ENCODE data around the gene RHOT2.
A peak's percentile ranks its signal among the peaks of the same experiment; 100 is the strongest.

The RHOT2 gene

GRCh38 chr16:670485-671352 lies 2.8 kb downstream of the RHOT2 start:
- DNase-seq (ENCODE audit: low spot score), result no peak

GRCh38 chr16:671353-672131 lies 3.6 kb downstream of the RHOT2 start:
- DNase-seq (ENCODE audit: low spot score), result no peak

DNA sequence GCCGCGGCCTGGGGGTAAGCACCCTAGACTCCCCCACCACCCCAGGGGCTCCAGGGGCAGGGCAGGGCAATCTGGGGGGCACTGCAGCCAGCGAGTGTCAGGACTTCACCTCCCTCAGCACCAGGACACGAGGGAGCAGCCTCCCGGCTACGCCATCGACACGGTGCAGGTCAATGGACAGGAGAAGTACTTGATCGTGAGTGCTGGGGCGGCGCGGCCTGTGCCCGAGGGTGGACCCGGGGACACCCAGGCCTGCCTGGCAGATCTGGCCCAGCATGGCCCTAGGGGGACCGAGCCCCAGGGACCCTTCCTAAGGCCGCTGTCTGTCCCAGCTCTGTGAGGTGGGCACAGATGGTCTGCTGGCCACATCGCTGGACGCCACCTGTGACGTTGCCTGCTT lies 4.4 kb downstream of the RHOT2 start:
- DNase-seq (ENCODE audit: low spot score), result no peak

DNA sequence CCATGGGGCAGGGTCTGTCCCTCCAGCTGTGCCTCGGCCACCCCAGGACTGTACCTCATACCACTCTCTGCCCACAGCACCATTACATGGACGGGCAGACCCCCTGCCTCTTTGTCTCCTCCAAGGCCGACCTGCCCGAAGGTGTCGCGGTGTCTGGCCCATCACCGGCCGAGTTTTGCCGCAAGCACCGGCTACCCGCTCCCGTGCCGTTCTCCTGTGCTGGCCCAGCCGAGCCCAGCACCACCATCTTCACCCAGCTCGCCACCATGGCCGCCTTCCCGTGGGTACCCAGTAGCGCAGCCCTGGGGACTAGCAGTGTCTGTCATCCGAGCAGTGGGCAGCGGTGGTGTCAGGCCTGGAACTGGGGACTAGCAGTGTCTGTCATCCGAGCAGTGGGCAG lies 4.9 kb downstream of the RHOT2 start:
- DNase-seq (ENCODE audit: low spot score), result no peak

- DNase-seq (ENCODE audit: low spot score), result no peak
Observed at GRCh38 chr16:673399-673991, 5.6 kb downstream of the RHOT2 start.

GRCh38 chr16:674214-674881 lies 6.4 kb downstream of the RHOT2 start:
- DNase-seq (ENCODE audit: low spot score), result no peak

DNA sequence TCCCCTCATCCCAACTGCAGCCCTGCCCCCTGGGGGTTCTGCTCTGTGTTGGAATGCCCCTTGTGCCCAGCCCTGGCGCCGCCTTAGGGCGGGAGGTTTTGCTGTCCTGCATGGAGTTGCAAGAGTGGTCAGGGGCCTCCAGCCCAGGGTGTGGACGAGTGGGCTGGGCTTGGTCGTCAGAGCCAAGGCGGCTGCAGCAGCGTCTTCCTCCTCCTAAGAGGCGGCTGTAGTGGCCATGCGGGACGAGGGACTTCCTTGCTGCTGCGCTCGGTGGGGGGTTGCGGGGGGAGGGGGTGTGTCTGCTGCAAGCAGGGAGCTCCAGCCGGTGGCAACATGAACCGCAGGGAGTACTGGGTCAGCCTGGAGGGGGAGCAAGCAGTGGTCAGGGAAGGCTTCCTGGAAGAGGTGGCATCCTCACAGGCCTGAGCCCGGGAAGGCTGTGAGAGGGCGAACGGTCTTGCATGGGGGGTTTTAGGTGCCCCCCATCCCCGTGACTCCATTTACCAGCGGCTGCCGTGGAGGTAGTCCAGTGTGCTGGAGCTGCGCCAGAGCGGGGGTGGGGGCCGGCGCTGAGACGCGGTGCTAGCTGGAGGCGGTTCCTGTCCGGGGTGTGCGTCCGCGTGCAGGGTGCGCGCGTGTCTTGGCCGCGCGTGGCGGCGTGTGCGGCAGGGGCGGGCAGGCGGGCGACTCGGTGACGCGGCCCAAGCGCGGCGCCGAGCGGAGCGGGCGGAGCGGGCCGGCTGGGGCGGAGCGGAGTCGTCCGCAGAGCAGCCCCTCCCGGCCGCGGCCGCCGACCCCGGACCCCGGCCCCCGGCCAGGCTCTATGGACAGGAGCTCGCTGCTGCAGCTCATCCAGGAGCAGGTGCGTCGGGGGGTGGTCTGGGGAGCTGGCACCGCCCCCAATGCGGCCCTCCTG lies 7.3 kb downstream of the RHOT2 start, which contains the start of gene RHBDL1:
TSS of gene RHBDL1 (plus strand) at position 704 of the 916 bp plus-strand sequence. CDS start at position 824, 120 bp downstream.
- peak; percentile 36 for DNase-seq (ENCODE audit: low spot score)

DNA sequence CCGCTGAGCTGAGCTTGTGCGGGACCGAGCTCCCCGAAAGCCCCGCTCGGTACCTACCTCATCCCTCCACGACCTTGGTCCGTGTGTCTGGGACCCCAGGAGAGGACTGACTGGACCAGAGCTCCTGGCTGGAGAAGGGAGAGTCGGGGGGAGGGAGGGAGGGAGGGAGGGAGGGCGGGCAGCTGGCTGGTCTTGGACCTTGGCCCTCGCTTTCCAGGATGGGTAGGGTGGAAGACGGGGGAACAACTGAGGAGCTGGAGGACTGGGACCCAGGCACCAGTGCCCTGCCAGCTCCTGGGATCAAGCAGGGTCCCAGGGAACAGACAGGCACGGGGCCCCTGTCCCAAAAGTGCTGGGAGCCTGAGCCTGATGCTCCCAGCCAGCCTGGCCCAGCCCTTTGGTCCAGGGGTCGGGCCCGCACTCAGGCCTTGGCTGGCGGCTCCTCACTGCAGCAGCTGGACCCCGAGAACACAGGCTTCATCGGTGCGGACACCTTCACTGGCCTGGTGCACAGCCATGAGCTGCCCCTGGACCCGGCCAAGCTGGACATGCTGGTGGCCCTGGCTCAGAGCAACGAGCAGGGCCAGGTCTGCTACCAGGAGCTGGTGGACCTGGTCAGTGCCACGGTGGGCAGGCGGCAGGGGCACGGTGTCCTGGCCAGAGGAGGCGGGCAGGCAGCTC lies 8.1 kb downstream of the RHOT2 start:
- no peak for DNase-seq (ENCODE audit: low spot score)

- DNase-seq (ENCODE audit: low spot score), result no peak
Observed at GRCh38 chr16:676565-676902, 8.6 kb downstream of the RHOT2 start.

- no peak for DNase-seq (ENCODE audit: low spot score)
Observed at GRCh38 chr16:676913-677312, 9.0 kb downstream of the RHOT2 start.

DNA sequence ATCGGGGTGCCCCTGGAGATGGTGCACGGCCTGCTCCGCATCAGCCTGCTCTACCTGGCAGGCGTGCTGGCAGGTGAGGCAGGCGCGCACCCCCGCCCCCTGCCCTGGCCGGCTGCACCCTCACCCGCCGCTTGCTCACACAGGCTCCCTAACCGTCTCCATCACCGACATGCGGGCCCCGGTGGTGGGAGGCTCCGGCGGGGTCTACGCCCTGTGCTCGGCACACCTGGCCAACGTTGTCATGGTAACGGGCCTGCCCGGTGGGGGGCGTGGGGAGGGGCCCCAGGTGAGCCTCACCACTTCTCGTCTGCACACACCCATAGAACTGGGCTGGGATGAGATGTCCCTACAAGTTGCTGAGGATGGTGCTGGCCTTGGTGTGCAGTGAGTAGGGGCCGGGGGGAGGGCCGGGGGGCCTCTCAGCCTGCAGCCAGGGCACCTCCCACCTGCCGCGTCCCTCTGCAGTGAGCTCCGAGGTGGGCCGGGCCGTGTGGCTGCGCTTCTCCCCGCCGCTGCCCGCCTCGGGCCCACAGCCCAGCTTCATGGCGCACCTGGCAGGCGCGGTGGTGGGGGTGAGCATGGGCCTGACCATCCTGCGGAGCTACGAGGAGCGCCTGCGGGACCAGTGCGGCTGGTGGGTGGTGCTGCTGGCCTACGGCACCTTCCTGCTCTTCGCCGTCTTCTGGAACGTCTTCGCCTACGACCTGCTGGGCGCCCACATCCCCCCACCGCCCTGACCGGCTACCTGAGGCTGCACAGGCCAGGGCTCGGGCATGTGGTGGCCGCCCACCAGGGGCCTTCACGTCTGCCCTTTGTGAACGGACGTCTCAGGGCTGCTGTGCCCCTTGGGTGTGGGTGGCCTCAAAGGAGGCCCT lies 9.6 kb downstream of the RHOT2 start:
- no peak for DNase-seq (ENCODE audit: low spot score)

- no peak for DNase-seq (ENCODE audit: low spot score)
Observed at GRCh38 chr16:678209-678857, 10.4 kb downstream of the RHOT2 start.

DNA sequence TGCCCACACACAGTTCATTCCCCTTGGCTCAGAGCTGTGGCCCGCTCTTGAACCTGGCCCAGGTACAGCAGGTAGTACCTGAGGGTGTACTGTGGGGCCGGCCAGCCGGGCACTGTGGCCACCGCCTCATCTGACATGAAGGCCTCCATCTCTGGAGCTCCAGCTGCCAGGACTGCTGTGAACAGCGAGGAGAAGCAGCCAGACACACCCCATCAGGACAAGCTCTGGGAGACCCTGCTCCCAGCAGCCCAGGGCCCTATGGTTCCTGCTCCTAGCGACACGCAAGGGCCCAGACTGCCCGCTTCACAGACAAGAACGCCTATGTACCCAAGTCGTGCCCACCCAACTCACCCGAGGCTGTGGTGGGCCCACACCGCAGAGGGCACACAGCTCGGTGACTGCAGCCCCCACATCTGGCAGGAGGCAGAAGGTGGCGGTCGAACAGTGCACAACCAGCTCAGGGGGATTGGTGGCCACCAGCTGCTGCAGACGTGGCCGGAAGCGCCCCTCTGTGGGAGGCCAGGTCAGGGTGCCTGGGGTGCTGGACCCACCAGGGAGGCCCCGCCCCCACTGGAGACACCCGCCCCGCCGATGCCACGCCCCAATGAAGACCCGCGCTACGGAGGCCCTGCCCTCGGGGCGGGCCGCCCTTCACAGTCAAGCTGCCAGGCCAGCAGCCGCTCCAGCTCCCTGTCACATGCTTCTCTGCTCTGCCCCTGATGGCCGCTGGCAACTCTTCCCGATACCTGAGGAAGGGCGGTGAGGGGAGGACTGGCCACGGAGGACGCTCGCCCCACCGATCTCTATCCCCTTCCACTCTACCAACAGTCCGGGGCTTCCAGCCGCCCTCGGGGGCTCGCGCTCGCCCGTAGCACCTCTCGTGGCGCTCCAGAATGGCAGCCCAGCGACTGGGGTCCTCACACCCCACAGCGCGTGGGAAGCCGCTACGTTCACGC lies 11.2 kb downstream of the RHOT2 start:
- DNase-seq (ENCODE audit: low spot score), result peak; percentile 28

DNA sequence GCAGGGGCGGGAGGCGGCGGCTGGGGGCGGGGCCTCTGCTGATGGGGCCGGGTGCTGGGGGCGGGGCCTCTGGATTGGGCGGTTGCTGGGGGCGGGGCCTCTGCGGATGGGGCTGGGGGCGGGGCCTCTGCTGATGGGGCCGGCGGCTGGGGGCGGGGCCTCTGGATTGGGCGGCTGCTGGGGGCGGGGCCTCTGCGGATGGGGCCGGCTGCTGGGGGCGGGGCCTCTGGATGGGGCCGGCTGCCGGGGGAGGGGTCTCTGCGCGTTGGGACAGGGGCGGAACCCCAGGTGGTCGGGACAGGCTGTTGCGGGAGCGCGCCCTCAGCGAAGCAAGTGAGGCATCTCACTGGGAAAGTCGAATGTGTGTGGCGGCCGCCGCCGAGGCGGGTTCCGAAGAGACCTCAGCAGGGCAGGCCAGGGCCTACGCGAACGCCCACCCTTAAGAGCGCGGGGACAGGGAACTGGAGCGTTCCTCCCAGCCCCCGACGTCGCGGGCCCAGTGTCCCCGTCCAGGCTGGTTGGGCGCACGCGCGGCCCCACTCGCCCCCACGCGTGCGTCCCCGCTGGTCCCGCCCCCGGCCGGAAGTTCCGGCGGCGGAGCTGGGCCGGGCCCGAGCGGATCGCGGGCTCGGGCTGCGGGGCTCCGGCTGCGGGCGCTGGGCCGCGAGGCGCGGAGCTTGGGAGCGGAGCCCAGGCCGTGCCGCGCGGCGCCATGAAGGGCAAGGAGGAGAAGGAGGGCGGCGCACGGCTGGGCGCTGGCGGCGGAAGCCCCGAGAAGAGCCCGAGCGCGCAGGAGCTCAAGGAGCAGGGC lies 12.1 kb downstream of the RHOT2 start, which contains the start of gene STUB1:
TSS of gene STUB1 (plus strand) at position 597 of the 811 bp plus-strand sequence. CDS start at position 713, 116 bp downstream.
- peak; percentile 92 for DNase-seq (ENCODE audit: low spot score)

DNA sequence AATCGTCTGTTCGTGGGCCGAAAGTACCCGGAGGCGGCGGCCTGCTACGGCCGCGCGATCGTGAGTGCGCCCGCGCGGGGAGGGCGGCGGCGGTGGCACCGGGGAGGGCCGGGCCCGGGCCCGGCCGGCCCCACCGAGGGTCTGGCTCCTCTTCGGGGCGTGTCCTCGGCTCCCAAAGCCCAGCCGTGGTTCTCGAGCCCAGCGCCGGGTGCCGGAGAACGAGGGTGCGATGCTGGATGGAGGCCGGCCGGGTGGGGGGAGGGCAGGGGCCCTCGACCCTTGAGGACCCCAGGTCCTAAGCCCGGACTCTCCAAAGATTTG lies 12.7 kb downstream of the RHOT2 start:
- no peak for DNase-seq (ENCODE audit: low spot score)

- DNase-seq (ENCODE audit: low spot score), result no peak
Observed at GRCh38 chr16:680967-681745, 13.2 kb downstream of the RHOT2 start.
